SK-N-SH (cell line): ENCODE data around the gene SOX21. TPM values are rescaled to one million over a fixed set of nuclear protein-coding genes. Genes with fewer than 3 reads are reported as not detected.

Source experiments
- CTCF ChIA-PET: fragments of 300-600, 350-600 bp; formaldehyde crosslinking; extraction: SDS; loops from one replicate; lab custom pipeline; 2021; lab: Yijun Ruan, JAX
- POLR2A ChIA-PET: fragments of 350-600 bp; sonication (Branson Sonifier 250); formaldehyde crosslinking; extraction: SDS; loops from one replicate; lab custom pipeline; 2020; ENCODE audit warnings: antibody characterized with exemption, inconsistent platforms; lab: Yijun Ruan, JAX
- DNase-seq: peaks from one replicate; pipeline ENCODE4 v3.0.0; 2012
- H2AFZ ChIP-seq: fragments of 200-600 bp; sonication (generic); 2 replicates; pipeline ENCODE4 v1.8.1; 2016; ENCODE audit warnings: antibody characterized with exemption, mild to moderate bottlenecking, low read depth
- H3F3A ChIP-seq: fragments of 200-600 bp; sonication (generic); replicated peaks from 2 replicates; pipeline ENCODE3; 2016; ENCODE audit warnings: antibody characterized with exemption, mild to moderate bottlenecking; ENCODE audit not compliant: insufficient read depth
- H3K27ac ChIP-seq, 2 experiments: fragments of 200-500 bp in 1 of 2; fragments of 200-600 bp in 1 of 2; sonication (Bioruptor generic) in 1 of 2; sonication (generic), shearing (Covaris generic) in 1 of 2; 2 replicates each; pipeline versions ENCODE4 v1.5.1 to v1.6.1; 2014 to 2016; ENCODE audit warnings: low read depth in 2 of 2, inconsistent platforms in 1 of 2, low read length in 1 of 2, mild to moderate bottlenecking in 1 of 2, mixed read lengths in 1 of 2
- H3K27me3 ChIP-seq: fragments of 200-600 bp; sonication (generic), shearing (Covaris generic); 2 replicates; pipeline ENCODE4 v1.6.1; 2016; ENCODE audit warnings: mixed run types; ENCODE audit not compliant: insufficient read depth
- H3K36me3 ChIP-seq, 2 experiments: fragments of 200-500 bp in 1 of 2; fragments of 200-600 bp in 1 of 2; sonication (Bioruptor generic) in 1 of 2; sonication (generic) in 1 of 2; replicated peaks in 1 of 2; 2 replicates each; pipeline versions ENCODE3 to v1.5.1; 2014 to 2016; ENCODE audit warnings: low read length in 1 of 2, mild to moderate bottlenecking in 1 of 2; ENCODE audit not compliant: insufficient read depth in 2 of 2, control insufficient read depth in 1 of 2
- H3K4me1 ChIP-seq, 2 experiments: fragments of 200-500 bp in 1 of 2; fragments of 200-600 bp in 1 of 2; sonication (Bioruptor generic) in 1 of 2; sonication (generic), shearing (Covaris generic) in 1 of 2; 2 replicates each; pipeline versions ENCODE4 v1.5.1 to v1.6.1; 2014 to 2016; ENCODE audit warnings: low read depth in 1 of 2, low read length in 1 of 2, mixed run types in 1 of 2; ENCODE audit not compliant: insufficient read depth in 2 of 2, control insufficient read depth in 1 of 2
- H3K4me2 ChIP-seq: fragments of 200-600 bp; sonication (generic), shearing (Covaris generic); 2 replicates; pipeline ENCODE4 v1.6.1; 2017; ENCODE audit warnings: mixed run types
- H3K4me3 ChIP-seq, 2 experiments: fragments of 200-500 bp in 1 of 2; fragments of 200-600 bp in 1 of 2; sonication (Bioruptor generic) in 1 of 2; sonication (generic), shearing (Covaris generic) in 1 of 2; 2 replicates each; pipeline versions ENCODE4 v1.5.1 to v1.8.1; 2014 to 2016; ENCODE audit warnings: low read depth in 2 of 2, inconsistent platforms in 1 of 2, low read length in 1 of 2, mild to moderate bottlenecking in 1 of 2, mixed read lengths in 1 of 2, moderate library complexity in 1 of 2
- H3K79me2 ChIP-seq: fragments of 200-600 bp; sonication (generic); 2 replicates; pipeline ENCODE4 v1.8.1; 2017; ENCODE audit warnings: mild to moderate bottlenecking; ENCODE audit not compliant: insufficient read depth
- H3K9ac ChIP-seq: fragments of 200-600 bp; sonication (generic); 2 replicates; pipeline ENCODE4 v1.6.1; 2017; ENCODE audit warnings: mixed run types
- H3K9me2 ChIP-seq: fragments of 200-600 bp; sonication (generic); 2 replicates; pipeline ENCODE4 v1.6.1; 2017; ENCODE audit warnings: mixed run types
- H3K9me3 ChIP-seq: fragments of 200-600 bp; sonication (generic); 2 replicates; pipeline ENCODE4 v1.6.1; 2017; ENCODE audit warnings: mixed run types, mild to moderate bottlenecking, moderate library complexity
- H4K20me1 ChIP-seq: fragments of 200-600 bp; sonication (generic); 2 replicates; pipeline ENCODE4 v1.6.1; 2017; ENCODE audit warnings: mild to moderate bottlenecking, mixed run types; ENCODE audit not compliant: insufficient read depth
- EZH2phosphoT487 ChIP-seq: fragments of 200-600 bp; sonication (generic); IDR thresholded peaks from 2 replicates; pipeline ENCODE4 v1.6.1; 2017; ENCODE audit warnings: low read depth, mixed run types, mild to moderate bottlenecking, antibody characterized with exemption, moderate library complexity, borderline replicate concordance
- FOSL2 ChIP-seq: IDR thresholded peaks from 2 replicates; pipeline ENCODE4 v1.4.0; 2012; ENCODE audit warnings: low read depth, mild to moderate bottlenecking, moderate library complexity, borderline replicate concordance
- FOXJ3 ChIP-seq: sonication (generic); formaldehyde crosslinking; IDR thresholded peaks from 2 replicates; pipeline ENCODE4 v1.5.1; 2020; ENCODE audit warnings: mild to moderate bottlenecking, missing genetic modification reagents
- GABPA ChIP-seq: IDR thresholded peaks from 2 replicates; pipeline ENCODE4 v1.4.0; 2012; ENCODE audit warnings: low read depth, mild to moderate bottlenecking
- NFIC ChIP-seq: IDR thresholded peaks from 2 replicates; pipeline ENCODE4 v1.4.0; 2012; ENCODE audit warnings: borderline replicate concordance
- PBX3 ChIP-seq: IDR thresholded peaks from 2 replicates; pipeline ENCODE4; 2012
- RAD21 ChIP-seq: IDR thresholded peaks from 2 replicates; pipeline ENCODE4 v1.6.1; 2012; ENCODE audit warnings: mild to moderate bottlenecking, low read length
- RCOR1 ChIP-seq: fragments of 150-350 bp; IDR thresholded peaks from 2 replicates; pipeline ENCODE4 v1.6.1; 2017; ENCODE audit warnings: antibody characterized with exemption, low read length
- RXRA ChIP-seq: IDR thresholded peaks from 2 replicates; pipeline ENCODE4 v1.4.0; 2012; ENCODE audit warnings: low read depth, mild to moderate bottlenecking, borderline replicate concordance
- TAF1 ChIP-seq: IDR thresholded peaks from 2 replicates; pipeline ENCODE4 v1.6.1; 2012; ENCODE audit warnings: low read depth, mild to moderate bottlenecking, low read length, moderate library complexity, borderline replicate concordance
- TCF12 ChIP-seq: IDR thresholded peaks from 2 replicates; pipeline ENCODE4 v1.4.0; 2012
- TEAD4 ChIP-seq: IDR thresholded peaks from 2 replicates; pipeline ENCODE4 v1.4.0; 2012; ENCODE audit warnings: mild to moderate bottlenecking, borderline replicate concordance; ENCODE audit not compliant: insufficient read depth
- USF1 ChIP-seq: IDR thresholded peaks from 2 replicates; pipeline ENCODE4 v1.4.0; 2012; ENCODE audit warnings: low read depth, borderline replicate concordance
- WGBS: methylation state at CpG from one replicate; pipeline ENCODE4 v1.1.6; 2017; ENCODE audit warnings: low lambda C conversion rate; 5-methylcytosine and 5-hydroxymethylcytosine counted together
- polyA plus RNA-seq, 3 experiments: library from polyadenylated mRNA; depleted of rRNA; stranded (reverse); fragments of >200 nt; gene quantifications; 2 replicates each; pipeline ENCODE4 v1.2.3, GENCODE V29; 2012
- TF ChIP-seq, protein P1 (sequence below): fragments of 150-350 bp; IDR thresholded peaks from 2 replicates; pipeline ENCODE4 v1.6.1; 2017; ENCODE audit warnings: antibody characterized with exemption, low read length, low read depth, borderline replicate concordance
- TF ChIP-seq, protein P2 (sequence below): IDR thresholded peaks from 2 replicates; pipeline ENCODE4 v1.4.0; 2012; ENCODE audit warnings: low read depth, borderline replicate concordance

SOX21 gene
- polyA plus RNA-seq, 1 of the 3 experiments (the other 2 are of a cell fraction): not detected

DNA sequence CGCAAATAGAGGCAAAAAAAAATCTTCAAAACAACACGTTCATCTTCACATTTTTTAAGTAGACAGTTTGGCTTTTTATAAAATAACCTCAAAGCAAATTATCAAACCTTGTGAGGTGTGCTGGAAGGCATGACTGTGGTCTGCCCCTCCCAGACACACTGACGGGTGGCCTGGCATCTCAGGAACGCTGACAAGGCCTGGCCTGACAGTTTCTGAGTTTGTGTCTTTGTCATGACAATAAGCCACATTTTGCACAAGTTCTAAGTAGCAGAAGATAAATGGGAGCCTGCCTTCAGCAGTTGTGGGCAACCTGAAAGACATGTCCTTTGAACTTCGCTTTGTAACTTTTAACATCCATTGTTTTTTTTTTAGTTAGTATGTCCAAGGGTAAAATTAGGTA lies 38.5 kb downstream of the SOX21 start:
- peaks cover 4% of the 10 kb centered on the region; the same call in 1 of the 2 replicates for H3K27me3 ChIP-seq
- no peak overlapping the region for H3K9ac ChIP-seq
- H3K27ac ChIP-seq: no peak overlapping the region
- H3K9me3 ChIP-seq: no peaks in the 10 kb centered on the region
- no peaks in the 10 kb centered on the region for H3K4me1 ChIP-seq
- CTCF ChIA-PET: interaction anchor here (0.6 to 3.2 kb wide), 11 partner anchors 9 to 730 kb away, joined by 3 to 36 read pairs (median 5); no protein-coding TSS in a partner anchor
- WGBS: 43% methylated on average over 3 of the region's 5 CpGs
- H3K9me2 ChIP-seq: no peaks in the 10 kb centered on the region
- TF ChIP-seq, protein P1, sequence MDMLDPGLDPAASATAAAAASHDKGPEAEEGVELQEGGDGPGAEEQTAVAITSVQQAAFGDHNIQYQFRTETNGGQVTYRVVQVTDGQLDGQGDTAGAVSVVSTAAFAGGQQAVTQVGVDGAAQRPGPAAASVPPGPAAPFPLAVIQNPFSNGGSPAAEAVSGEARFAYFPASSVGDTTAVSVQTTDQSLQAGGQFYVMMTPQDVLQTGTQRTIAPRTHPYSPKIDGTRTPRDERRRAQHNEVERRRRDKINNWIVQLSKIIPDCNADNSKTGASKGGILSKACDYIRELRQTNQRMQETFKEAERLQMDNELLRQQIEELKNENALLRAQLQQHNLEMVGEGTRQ: no peak
- TF ChIP-seq TCF12 (no peak), NFIC (no peak), RAD21 (no peak), FOSL2 (no peak), RCOR1 (no peak), GABPA (no peak), RXRA (no peak), FOXJ3 (CRISPR knock-in tag) (no peak), TAF1 (no peak), PBX3 (no peak)
- TF ChIP-seq, protein P2, sequence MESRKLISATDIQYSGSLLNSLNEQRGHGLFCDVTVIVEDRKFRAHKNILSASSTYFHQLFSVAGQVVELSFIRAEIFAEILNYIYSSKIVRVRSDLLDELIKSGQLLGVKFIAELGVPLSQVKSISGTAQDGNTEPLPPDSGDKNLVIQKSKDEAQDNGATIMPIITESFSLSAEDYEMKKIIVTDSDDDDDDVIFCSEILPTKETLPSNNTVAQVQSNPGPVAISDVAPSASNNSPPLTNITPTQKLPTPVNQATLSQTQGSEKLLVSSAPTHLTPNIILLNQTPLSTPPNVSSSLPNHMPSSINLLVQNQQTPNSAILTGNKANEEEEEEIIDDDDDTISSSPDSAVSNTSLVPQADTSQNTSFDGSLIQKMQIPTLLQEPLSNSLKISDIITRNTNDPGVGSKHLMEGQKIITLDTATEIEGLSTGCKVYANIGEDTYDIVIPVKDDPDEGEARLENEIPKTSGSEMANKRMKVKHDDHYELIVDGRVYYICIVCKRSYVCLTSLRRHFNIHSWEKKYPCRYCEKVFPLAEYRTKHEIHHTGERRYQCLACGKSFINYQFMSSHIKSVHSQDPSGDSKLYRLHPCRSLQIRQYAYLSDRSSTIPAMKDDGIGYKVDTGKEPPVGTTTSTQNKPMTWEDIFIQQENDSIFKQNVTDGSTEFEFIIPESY: no peak
- H2AFZ ChIP-seq: no peak overlapping the region
- no peak for DNase-seq
- no peak overlapping the region for H3K4me3 ChIP-seq
- H4K20me1 ChIP-seq: no peaks in the 10 kb centered on the region
- H3F3A ChIP-seq: no peaks in the 10 kb centered on the region
- POLR2A ChIA-PET: no interaction called here
- no peaks in the 10 kb centered on the region for H3K36me3 ChIP-seq
- H3K79me2 ChIP-seq: no peaks in the 10 kb centered on the region
- H3K4me2 ChIP-seq: no peak overlapping the region

DNA sequence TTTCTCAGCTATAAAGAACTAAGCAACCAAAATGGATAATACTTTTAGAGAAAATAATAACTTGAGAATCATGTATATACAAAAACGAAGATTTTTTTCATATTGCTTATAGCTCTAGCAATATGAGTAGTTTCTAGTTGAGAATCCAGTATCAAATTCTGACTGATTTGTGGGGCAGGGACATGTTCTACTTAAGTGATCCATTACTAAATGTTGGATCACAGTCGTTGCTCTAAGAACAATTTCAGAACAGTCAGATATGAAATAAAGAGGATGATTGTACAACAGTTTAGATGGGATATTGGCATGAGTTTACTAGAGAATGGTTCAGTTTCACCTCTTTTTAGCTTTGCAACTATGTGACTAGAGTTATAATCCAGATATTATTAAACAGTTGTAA lies 39.9 kb downstream of the SOX21 start:
- Histone ChIP-seq H3K4me3 (no peak overlapping the region), H3K79me2 (no peaks in the 10 kb centered on the region), H3K36me3 (no peaks in the 10 kb centered on the region), H3K27ac (no peak overlapping the region), H4K20me1 (no peaks in the 10 kb centered on the region), H3K4me2 (no peak overlapping the region), H3K4me1 (no peaks in the 10 kb centered on the region), H3F3A (no peaks in the 10 kb centered on the region), H3K9ac (no peak overlapping the region), H3K9me3 (no peaks in the 10 kb centered on the region), H2AFZ (no peak overlapping the region), H3K27me3 (peaks cover 4% of the 10 kb centered on the region; the same call in 1 of the 2 replicates), H3K9me2 (no peaks in the 10 kb centered on the region)
- WGBS: 20% methylated on average over 2 of the region's 2 CpGs
- ChIA-PET CTCF (interaction anchor here (0.6 to 2.1 kb wide), 5 partner anchors 12 to 732 kb away, joined by 3 to 16 read pairs (median 5); no protein-coding TSS in a partner anchor), POLR2A (no interaction called here)
- no peak for TF ChIP-seq TEAD4
- no peak for TF ChIP-seq USF1
- TF ChIP-seq TCF12: no peak
- no peak for TF ChIP-seq EZH2phosphoT487
- no peak for DNase-seq
